Activated CD4-positive, alpha-beta T cell treated with anti-CD3 and anti-CD28 coated beads, Interleukin-2, Interleukin-6, amounts not matched to agents 100 ng/mL and 50 ng/mL, durations not matched to agents 16 hours and 8 hours (primary cell): ENCODE data around the gene RXRB.

ENCODE experiments used
- DNase-seq: peaks from one replicate; pipeline ENCODE4 v3.0.0-alpha.2; 2020

The RXRB gene

GRCh38 chr6:33195304-33196165, 4.9 kb downstream of the RXRB start:
- no peak for DNase-seq

- no peak for DNase-seq
These were observed 6.0 kb downstream of the RXRB start for GRCh38 chr6:33194431-33194979.

- no peak for DNase-seq
These were observed 6.8 kb downstream of the RXRB start for GRCh38 chr6:33193619-33194018.

- DNase-seq: no peak
These were observed 7.5 kb downstream of the RXRB start for GRCh38 chr6:33192671-33193602.

GRCh38 chr6:33192105-33192646, 8.3 kb downstream of the RXRB start, which contains the start of gene COL11A2:
COL11A2 (minus strand) TSS chr6:33192467; CDS start chr6:33192240, 227 bp downstream.
- DNase-seq: no peak

- DNase-seq: no peak
These were observed 8.9 kb downstream of the RXRB start for GRCh38 chr6:33191383-33192104.

GRCh38 chr6:33190504-33191107, 9.9 kb downstream of the RXRB start:
- no peak for DNase-seq

- no peak for DNase-seq
These were observed 10.6 kb downstream of the RXRB start for GRCh38 chr6:33189625-33190448.

GRCh38 chr6:33189164-33189563, 11.3 kb downstream of the RXRB start:
- DNase-seq: no peak

- DNase-seq: no peak
These were observed 12.7 kb downstream of the RXRB start for GRCh38 chr6:33187809-33188208.

GRCh38 chr6:33185654-33186187, 14.7 kb downstream of the RXRB start:
- no peak for DNase-seq

GRCh38 chr6:33185190-33185589, 15.3 kb downstream of the RXRB start:
- DNase-seq: no peak

- peak; percentile 22 for DNase-seq
These were observed 17.3 kb downstream of the RXRB start for GRCh38 chr6:33183071-33183683.

- DNase-seq: no peak
These were observed 19.3 kb downstream of the RXRB start for GRCh38 chr6:33181141-33181540.

GRCh38 chr6:33178755-33179475, 21.6 kb downstream of the RXRB start:
- no peak for DNase-seq

- DNase-seq: no peak
These were observed 22.7 kb downstream of the RXRB start for GRCh38 chr6:33177552-33178446.

- no peak for DNase-seq
These were observed 23.6 kb downstream of the RXRB start for GRCh38 chr6:33176906-33177305.

GRCh38 chr6:33175436-33176069, 24.9 kb downstream of the RXRB start:
- no peak for DNase-seq
